Right hindlimb (tissue), 1 donor: ENCODE data around the gene FGF16.
A peak's percentile ranks its signal among the peaks of the same experiment; 100 is the strongest.
"Not testable (repeated sequence)": the region's sequence is repeated elsewhere in the genome, so short reads cannot be mapped to it uniquely, and the experiment has no call there.

Experiments used
- DNase-seq: peaks from one replicate; pipeline ENCODE4 v3.0.0-alpha.2; 2018

Gene FGF16

DNA sequence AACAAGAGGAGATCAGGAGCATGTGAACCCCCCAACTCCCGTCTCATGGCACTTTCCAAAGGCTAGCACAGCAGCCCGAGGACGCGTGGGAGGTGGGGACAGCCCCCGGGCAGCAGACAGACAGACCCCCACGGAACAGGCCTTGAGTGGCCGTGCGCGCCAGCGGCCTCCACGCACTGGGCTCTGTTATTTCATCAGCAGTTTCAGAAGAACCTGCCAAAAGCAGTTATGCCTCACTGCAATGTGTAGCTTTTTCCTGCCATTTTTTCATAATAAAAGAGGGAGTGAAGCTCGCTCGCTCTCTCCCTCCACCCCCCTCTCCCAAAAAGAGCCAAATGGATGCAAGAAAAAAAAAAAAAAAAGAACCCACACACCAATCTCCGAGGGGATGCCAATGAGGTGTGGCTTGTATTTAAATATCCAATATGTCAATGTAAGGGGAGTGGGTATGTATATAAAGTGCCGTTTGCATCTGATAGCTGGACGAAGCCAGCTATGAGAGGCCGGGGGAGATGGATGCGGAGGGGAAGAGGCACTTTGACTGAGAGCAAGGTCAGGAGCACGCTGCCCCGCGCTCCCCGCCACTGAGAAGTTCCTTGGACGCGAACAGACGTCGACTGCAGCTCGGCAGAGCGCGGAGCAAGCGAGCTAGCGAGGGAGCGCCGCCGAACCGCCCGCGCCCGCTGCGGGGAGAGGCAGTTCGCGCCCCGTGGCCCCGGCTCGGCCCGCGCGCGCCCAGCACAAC lies at the start of gene FGF16:
Gene FGF16, plus strand, starts transcription at position 482 of the 745 bp plus-strand sequence. CDS start 286 bp downstream, outside the sequence.
- peak; percentile 50 for DNase-seq

GRCh38 chrX:77398330-77398954 lies 48.7 kb upstream of the FGF16 start:
- no peak for DNase-seq

DNA sequence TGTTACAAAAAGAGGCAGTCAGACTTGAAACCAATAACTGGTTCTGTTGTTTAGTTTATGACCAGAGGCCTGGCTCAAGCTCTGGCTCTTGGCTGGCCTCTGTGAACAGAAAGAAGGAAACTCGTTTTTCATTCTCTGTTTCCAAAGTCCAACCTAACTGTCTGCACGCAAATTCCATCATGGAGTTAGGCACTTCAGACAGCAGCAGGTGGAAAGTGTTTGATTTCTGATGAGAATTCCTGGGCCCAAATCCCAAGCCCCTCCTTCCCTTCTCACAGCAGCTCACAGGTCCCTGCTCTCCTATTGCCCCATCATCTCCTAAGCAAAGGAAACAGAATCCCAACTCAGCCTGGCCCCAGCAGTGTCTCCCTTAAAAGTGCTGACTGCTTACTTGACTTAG lies 42.8 kb upstream of the FGF16 start:
- DNase-seq = peak; percentile 49

GRCh38 chrX:77407821-77408220 lies 39.4 kb upstream of the FGF16 start:
- not testable (repeated sequence) for DNase-seq

GRCh38 chrX:77412631-77413030 lies 34.6 kb upstream of the FGF16 start:
- DNase-seq = no peak

DNA sequence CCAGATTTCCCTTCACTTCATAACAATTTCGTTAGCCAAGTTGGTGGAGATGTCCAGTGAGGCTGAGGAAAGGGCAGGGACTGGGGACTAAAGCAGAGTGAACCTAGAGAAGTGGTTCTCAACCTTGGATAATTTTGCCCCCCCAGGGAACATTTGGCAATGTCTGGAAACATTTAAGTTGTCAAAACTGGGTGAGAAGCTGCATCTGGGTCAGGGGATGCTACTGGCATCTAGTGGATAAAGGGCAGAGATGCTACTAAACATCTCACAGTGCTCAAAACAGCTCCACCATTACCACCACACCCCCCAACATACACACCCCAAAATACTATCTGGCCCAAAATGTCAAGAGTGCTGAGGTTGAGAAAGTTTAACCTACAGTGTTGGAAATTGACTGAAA lies 32.0 kb upstream of the FGF16 start:
- DNase-seq = no peak

DNA sequence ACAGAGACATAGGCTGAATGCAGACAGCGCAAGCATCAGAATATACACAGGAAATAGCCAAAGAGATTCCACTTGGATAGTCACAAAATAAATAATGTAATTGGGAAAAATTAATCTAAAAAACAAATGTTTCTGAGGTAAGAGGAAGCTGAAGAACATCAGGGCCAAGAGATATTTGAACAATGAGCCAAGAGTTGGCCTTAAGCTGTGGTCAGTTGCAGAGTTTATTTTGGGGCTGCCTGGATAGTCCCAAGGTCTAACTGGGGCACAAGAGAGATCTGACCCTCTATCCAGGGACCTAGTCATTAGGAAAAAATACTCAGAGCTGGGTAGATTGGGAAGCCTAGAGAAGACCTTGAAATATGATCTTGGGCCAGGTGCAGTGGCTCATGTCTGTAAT lies 31.3 kb upstream of the FGF16 start:
- no peak for DNase-seq

DNA sequence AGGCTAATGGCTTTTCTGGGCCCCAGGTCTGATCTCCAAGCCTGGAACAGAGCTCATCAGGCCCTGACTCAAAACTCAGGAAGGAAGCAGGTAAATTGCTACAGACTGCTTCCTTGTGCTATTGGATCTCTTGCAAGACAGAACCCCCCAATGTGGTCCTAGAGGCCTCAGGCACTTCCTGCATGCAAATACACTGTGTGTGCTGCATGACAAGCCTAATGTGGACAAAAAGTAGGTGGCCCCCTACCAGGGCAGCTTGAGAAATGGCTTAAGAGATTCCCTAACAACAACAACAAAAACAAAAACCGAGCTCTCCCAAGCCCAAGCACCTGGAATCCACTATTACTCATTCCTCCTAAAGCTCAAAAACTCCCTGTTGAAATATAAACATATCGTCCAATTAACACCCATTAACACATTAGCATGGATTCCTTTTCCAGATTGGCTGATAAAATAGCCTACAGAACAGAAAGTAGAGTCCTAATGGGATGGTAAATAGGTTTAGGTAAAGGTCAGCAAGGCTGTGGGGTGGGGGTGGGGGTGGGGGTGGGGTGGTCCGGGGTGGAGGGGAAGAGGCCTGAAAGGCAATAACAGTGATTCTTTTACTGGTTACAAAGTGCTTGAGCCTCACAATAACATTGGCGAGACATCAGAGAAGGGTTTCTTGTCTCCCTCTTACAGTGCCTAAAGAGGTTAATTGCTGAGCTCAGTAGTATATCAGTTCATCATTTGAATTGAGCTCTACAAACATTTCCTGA lies 24.1 kb upstream of the FGF16 start:
- DNase-seq = peak; percentile 16

GRCh38 chrX:77426811-77427210 lies 20.4 kb upstream of the FGF16 start:
- DNase-seq = no peak

DNA sequence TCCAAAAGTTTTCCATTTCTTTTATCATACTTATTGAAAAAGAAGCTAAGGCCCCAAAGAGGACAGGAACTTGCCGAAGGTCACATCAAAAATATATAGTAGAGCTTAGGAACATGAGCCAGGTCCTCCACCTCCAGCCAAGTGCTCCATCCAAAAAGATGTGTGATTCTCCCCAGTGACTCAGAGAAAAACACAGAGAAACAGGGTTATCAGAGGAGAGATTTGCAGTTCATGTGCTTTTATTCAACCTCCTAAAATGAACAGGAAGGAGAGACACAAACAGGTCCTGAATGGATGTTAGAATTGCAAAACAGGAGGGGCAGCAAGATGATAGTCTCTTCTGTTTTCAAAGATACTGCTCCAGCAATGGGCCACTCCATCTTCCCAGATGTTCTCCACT lies 19.6 kb upstream of the FGF16 start:
- no peak for DNase-seq

- no peak for DNase-seq
These were observed 18.6 kb upstream of the FGF16 start for GRCh38 chrX:77428551-77428950.

DNA sequence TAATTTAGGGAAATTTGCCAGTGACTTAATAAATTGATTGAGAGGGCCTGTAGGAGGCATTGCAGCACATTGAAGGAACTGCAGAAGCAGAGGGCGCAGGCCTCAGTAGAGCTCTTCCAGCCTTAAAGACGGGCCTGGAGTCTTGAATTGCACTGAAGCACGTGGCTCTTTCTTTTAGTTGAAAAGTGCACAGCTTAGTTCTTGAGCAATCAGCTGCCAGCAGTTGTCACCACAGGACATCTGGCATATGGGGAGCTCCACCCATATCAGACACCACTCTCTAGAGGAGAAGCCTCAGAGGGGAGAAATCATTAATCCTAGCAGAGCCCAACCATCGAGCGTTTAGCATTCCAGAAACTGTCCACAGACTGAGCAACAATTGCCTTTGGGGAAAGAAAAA lies 16.0 kb upstream of the FGF16 start:
- DNase-seq = peak; percentile 30

GRCh38 chrX:77433001-77433400 lies 14.2 kb upstream of the FGF16 start:
- DNase-seq = no peak

DNA sequence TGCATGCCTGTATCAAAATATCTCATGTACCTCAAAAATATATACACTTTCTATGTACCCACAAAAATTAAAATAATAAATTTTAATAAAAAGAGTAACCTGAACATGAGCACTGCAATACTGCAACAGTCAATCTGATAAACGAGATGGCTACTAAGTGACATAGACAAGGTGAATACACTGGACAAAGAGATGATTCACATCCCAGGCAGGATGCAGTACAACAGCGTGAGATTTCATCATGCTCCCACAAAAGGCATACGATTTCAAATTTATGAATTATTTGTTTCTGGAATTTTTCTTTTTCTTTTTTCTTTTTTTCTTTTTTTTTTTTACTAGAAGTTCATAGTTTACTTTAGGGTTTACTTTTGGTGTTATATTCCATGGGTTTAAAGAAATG lies 12.2 kb upstream of the FGF16 start:
- no peak for DNase-seq

- no peak for DNase-seq
These were observed 10.9 kb upstream of the FGF16 start for GRCh38 chrX:77436271-77436670.

DNA sequence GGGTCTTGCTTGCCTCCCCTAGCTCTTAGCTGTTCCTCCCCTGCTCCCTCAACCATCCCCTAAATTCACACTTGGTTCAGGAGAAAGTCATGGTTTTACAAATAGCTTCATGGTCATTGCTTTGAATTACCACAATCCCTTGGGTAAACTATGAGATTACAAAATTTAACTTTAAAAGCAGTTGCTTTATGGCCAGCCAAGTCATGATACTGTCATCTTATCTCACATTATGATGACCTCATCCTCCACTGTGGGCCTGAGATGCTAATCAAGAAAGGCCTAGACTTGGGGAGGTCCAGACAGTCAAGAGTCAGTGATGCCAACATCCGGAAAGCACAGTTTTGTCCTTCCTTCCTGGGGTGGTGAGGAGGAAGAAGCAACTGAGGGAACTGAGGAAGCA lies 10.5 kb upstream of the FGF16 start:
- no peak for DNase-seq

- DNase-seq = no peak
These were observed 6.9 kb upstream of the FGF16 start for GRCh38 chrX:77440330-77440729.

GRCh38 chrX:77441033-77441432 lies 6.2 kb upstream of the FGF16 start:
- DNase-seq = no peak

DNA sequence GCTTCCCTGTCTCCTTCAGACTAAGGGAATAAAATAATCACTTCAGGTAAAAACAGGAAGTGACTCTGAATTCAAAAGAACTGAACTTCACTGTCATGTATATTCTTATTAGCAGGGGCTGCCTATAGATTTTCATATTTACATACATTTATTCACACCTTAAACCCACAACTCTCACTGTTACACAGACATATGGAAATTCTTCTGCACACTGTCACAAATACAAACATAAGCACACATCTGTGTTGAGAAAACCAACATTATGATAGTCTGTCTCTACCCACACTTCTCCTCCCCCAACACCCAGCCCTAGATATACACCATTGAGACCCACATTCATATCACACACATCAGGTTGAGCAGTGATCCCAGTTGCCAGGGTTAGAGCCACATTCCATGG lies 5.7 kb upstream of the FGF16 start:
- DNase-seq = no peak

DNA sequence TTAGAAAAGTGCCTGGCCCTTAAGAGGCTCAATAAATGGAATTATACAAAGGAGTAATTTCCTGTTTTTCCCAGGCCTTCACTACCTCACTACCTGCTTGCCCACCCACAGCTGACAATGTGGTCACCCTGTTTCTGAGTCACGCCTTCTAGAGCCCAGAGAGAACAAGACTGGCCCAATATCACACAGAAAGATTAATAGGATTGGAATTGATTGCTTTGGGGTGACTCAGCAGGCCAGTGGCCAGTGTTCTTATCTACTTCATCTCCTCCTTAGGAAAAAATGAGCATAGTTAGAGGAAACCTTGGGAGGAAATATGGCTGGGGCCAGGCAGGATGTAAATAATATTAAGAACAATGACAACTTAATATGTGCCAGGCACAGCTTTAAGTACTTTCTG lies 4.5 kb upstream of the FGF16 start:
- no peak for DNase-seq

- DNase-seq = no peak
These were observed 3.1 kb upstream of the FGF16 start for GRCh38 chrX:77444075-77444474.

DNA sequence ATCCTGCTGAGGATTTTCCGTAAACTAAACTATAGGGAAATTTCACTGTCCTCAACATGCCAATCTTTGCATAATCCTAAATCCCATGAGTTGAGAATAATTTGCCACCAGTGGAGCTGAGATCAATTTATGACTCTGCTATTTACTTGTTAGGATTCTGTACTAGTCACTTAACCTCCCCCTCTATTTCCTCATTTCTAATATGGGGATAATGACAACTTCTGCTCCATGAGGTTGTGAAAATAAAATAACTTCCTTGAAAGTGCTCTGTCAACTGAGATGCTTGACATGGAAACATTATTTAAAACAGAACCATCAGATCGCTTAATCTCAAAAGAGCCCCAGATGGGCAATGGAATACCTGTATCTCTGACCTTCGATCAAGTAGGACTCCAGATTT lies 2.6 kb upstream of the FGF16 start:
- no peak for DNase-seq

- peak; percentile 23 for DNase-seq
These were observed 1.1 kb upstream of the FGF16 start for GRCh38 chrX:77446029-77446585.
